Astrocyte (in vitro differentiated cells and primary cell): ENCODE measurements around the gene KCNJ2.

Experiments
- CTCF ChIP-seq: IDR thresholded peaks from 2 replicates; pipeline ENCODE4 v1.5.1; 2011; ENCODE audit warnings: low read depth, mild to moderate bottlenecking, inconsistent platforms, low read length, moderate library complexity; ENCODE audit not compliant: insufficient read depth
- EZH2 ChIP-seq: IDR thresholded peaks from 2 replicates; pipeline ENCODE4 v1.6.1; 2012; ENCODE audit warnings: mild to moderate bottlenecking, low read length, inconsistent platforms; ENCODE audit not compliant: insufficient read depth

GRCh38 chr17:70173681-70174080, 4.3 kb downstream of the KCNJ2 start:
- TF ChIP-seq CTCF (no peak), EZH2 (no peak)
